MM.1S (cell line): Measurements from ENCODE around the gene SLC25A33.

Experiments used
- DNase-seq: peaks from one replicate; pipeline ENCODE4 v3.0.0-alpha.2; 2015
- H2AFZ ChIP-seq: fragments of 300-600 bp; sonication (generic); 2 replicates; pipeline ENCODE4 v1.6.0; 2016; ENCODE audit warnings: antibody characterized with exemption, low read length
- H3F3A ChIP-seq: fragments of 300-600 bp; sonication (generic); 2 replicates; pipeline ENCODE4 v1.6.1; 2016; ENCODE audit warnings: mild to moderate bottlenecking, antibody characterized with exemption, low read length, moderate library complexity, mixed read lengths; ENCODE audit not compliant: insufficient read depth
- H3K27ac ChIP-seq: fragments of 300-600 bp; sonication (generic); 2 replicates; pipeline ENCODE4 v1.5.1; 2016; ENCODE audit warnings: mild to moderate bottlenecking, low read length
- H3K27me3 ChIP-seq: fragments of 300-600 bp; sonication (generic); replicated peaks from 2 replicates; pipeline ENCODE4 v1.6.0; 2016; ENCODE audit warnings: low read length; ENCODE audit not compliant: insufficient read depth
- H3K36me3 ChIP-seq: fragments of 300-600 bp; sonication (generic); replicated peaks from 2 replicates; pipeline ENCODE4 v1.6.1; 2016; ENCODE audit warnings: mild to moderate bottlenecking, low read length, mixed read lengths; ENCODE audit not compliant: insufficient read depth
- H3K4me1 ChIP-seq: fragments of 300-600 bp; sonication (generic); 2 replicates; pipeline ENCODE4 v1.6.1; 2016; ENCODE audit warnings: low read length, mixed read lengths
- H3K4me2 ChIP-seq: fragments of 300-600 bp; sonication (generic); 2 replicates; pipeline ENCODE4 v1.6.0; 2016; ENCODE audit warnings: low read depth, low read length
- H3K4me3 ChIP-seq: fragments of 300-600 bp; sonication (generic); 2 replicates; pipeline ENCODE4 v1.5.1; 2016; ENCODE audit warnings: low read length, mixed read lengths
- H3K79me2 ChIP-seq: fragments of 300-600 bp; sonication (generic); 2 replicates; pipeline ENCODE4 v1.6.1; 2016; ENCODE audit warnings: mixed run types, low read length, mixed read lengths
- H3K9ac ChIP-seq: fragments of 300-600 bp; sonication (generic); 2 replicates; pipeline ENCODE4 v1.6.1; 2016; ENCODE audit warnings: low read length, mixed read lengths
- H3K9me2 ChIP-seq: fragments of 300-600 bp; sonication (generic); replicated peaks from 2 replicates; pipeline ENCODE4 v1.6.1; 2016; ENCODE audit warnings: mild to moderate bottlenecking, low read length, mixed read lengths; ENCODE audit not compliant: insufficient read depth
- H3K9me3 ChIP-seq: fragments of 300-600 bp; sonication (generic); replicated peaks from 2 replicates; pipeline ENCODE4 v1.6.1; 2016; ENCODE audit warnings: mild to moderate bottlenecking, low read length, mixed read lengths; ENCODE audit not compliant: insufficient read depth
- H4K20me1 ChIP-seq: fragments of 300-600 bp; sonication (generic); 2 replicates; pipeline ENCODE4 v1.6.1; 2016; ENCODE audit warnings: mild to moderate bottlenecking, low read length, moderate library complexity, mixed read lengths; ENCODE audit not compliant: insufficient read depth
- CTCF ChIP-seq: fragments of 300-600 bp; sonication (generic); IDR thresholded peaks from 2 replicates; pipeline ENCODE4 v1.5.1; 2016; ENCODE audit warnings: antibody characterized with exemption, low read length, mixed read lengths
- EZH2 ChIP-seq: fragments of 300-600 bp; sonication (generic); optimal IDR thresholded peaks from 2 replicates; pipeline ENCODE3; 2017; ENCODE audit warnings: low read depth, mild to moderate bottlenecking, antibody characterized with exemption, low read length, mixed read lengths
- EZH2phosphoT487 ChIP-seq: fragments of 300-600 bp; sonication (generic); IDR thresholded peaks from 2 replicates; pipeline ENCODE4 v1.6.1; 2018; ENCODE audit warnings: antibody characterized with exemption, low read length

SLC25A33 gene

GRCh38 chr1:9594471-9595155, 55.3 kb downstream of the SLC25A33 start:
- peaks cover 29% of the 10 kb centered on the region; the same call in 1 of the 2 replicates for H4K20me1 ChIP-seq
- no peaks in the 10 kb centered on the region for H3K36me3 ChIP-seq
- no peak for TF ChIP-seq EZH2phosphoT487
- no peak for TF ChIP-seq EZH2
- no peak for TF ChIP-seq CTCF
- H3K27ac ChIP-seq, result no peak overlapping the region
- H3K9ac ChIP-seq, result no peak overlapping the region
- H3F3A ChIP-seq, result no peaks in the 10 kb centered on the region
- H3K27me3 ChIP-seq, result no peaks in the 10 kb centered on the region
- H3K4me2 ChIP-seq, result no peak overlapping the region
- no peak for DNase-seq
- H3K9me2 ChIP-seq, result no peaks in the 10 kb centered on the region
- H3K79me2 ChIP-seq, result peaks cover 75% of the 10 kb centered on the region
- no peaks in the 10 kb centered on the region for H3K9me3 ChIP-seq
- H3K4me1 ChIP-seq, result peaks cover 6% of the 10 kb centered on the region; the same call in 1 of the 2 replicates
- no peak overlapping the region for H2AFZ ChIP-seq
- no peak overlapping the region for H3K4me3 ChIP-seq

- Histone ChIP-seq H3K36me3 (no peaks in the 10 kb centered on the region), H3K9ac (no peak overlapping the region), H3K9me3 (no peaks in the 10 kb centered on the region), H4K20me1 (peaks cover 28% of the 10 kb centered on the region; the same call in 1 of the 2 replicates), H3K9me2 (no peaks in the 10 kb centered on the region), H3K4me1 (0 out of 2 replicates have a peak, but pooled peaks cover 2% of the 10 kb centered on the region), H3K79me2 (peaks cover 67% of the 10 kb centered on the region), H3K4me2 (no peak overlapping the region), H3F3A (no peaks in the 10 kb centered on the region), H3K4me3 (no peak overlapping the region), H2AFZ (no peak overlapping the region), H3K27me3 (no peaks in the 10 kb centered on the region), H3K27ac (no peak overlapping the region)
- TF ChIP-seq CTCF, result no peak
- no peak for TF ChIP-seq EZH2phosphoT487
- no peak for TF ChIP-seq EZH2
- DNase-seq, result no peak
These were observed 56.1 kb downstream of the SLC25A33 start for GRCh38 chr1:9595156-9595967.

GRCh38 chr1:9595968-9596340, 56.7 kb downstream of the SLC25A33 start:
- Histone ChIP-seq H3K4me2 (no peak overlapping the region), H3K79me2 (peaks cover 61% of the 10 kb centered on the region), H3K9ac (no peak overlapping the region), H4K20me1 (peaks cover 23% of the 10 kb centered on the region; the same call in 1 of the 2 replicates), H3F3A (no peaks in the 10 kb centered on the region), H3K27ac (no peak overlapping the region), H3K9me3 (no peaks in the 10 kb centered on the region), H3K36me3 (no peaks in the 10 kb centered on the region), H3K27me3 (no peaks in the 10 kb centered on the region), H3K4me1 (no peaks in the 10 kb centered on the region), H2AFZ (no peak overlapping the region), H3K9me2 (no peaks in the 10 kb centered on the region), H3K4me3 (no peak overlapping the region)
- no peak for DNase-seq
- no peak for TF ChIP-seq EZH2
- no peak for TF ChIP-seq CTCF
- no peak for TF ChIP-seq EZH2phosphoT487
